WI38 (cell line): ENCODE data around the gene HHAT.

ENCODE experiments used
- H3K4me3 ChIP-seq: 2 replicates; pipeline ENCODE4 v1.5.1; 2011; ENCODE audit warnings: low read depth, mild to moderate bottlenecking, control low read depth, low read length
- TF ChIP-seq, protein P1 (sequence below): IDR thresholded peaks from 2 replicates; pipeline ENCODE4 v1.5.1; 2012; ENCODE audit warnings: low read depth, mild to moderate bottlenecking, control low read depth, low read length

HHAT gene

DNA sequence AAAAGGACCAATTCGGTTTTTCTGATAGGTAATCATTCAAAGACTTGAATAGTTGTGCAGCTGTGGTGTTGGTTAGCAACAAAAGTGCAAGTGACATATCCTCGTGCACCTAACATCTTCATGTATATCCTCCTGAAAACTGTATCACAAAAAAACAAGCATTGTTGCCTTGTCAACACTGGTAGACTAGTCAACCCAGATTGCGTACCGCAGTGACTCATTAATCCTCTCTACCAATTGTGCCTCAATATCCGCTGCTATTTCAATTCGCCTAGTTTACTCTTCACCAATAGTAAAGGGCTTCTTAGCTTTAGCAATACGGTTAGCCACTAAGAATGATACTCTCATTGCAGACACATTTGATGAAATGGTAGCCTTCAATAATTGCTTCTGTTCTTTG is 3.5 kb downstream of the HHAT start:
- TF ChIP-seq, protein P1, sequence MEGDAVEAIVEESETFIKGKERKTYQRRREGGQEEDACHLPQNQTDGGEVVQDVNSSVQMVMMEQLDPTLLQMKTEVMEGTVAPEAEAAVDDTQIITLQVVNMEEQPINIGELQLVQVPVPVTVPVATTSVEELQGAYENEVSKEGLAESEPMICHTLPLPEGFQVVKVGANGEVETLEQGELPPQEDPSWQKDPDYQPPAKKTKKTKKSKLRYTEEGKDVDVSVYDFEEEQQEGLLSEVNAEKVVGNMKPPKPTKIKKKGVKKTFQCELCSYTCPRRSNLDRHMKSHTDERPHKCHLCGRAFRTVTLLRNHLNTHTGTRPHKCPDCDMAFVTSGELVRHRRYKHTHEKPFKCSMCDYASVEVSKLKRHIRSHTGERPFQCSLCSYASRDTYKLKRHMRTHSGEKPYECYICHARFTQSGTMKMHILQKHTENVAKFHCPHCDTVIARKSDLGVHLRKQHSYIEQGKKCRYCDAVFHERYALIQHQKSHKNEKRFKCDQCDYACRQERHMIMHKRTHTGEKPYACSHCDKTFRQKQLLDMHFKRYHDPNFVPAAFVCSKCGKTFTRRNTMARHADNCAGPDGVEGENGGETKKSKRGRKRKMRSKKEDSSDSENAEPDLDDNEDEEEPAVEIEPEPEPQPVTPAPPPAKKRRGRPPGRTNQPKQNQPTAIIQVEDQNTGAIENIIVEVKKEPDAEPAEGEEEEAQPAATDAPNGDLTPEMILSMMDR: no peak
- H3K4me3 ChIP-seq: no peak overlapping the region

DNA sequence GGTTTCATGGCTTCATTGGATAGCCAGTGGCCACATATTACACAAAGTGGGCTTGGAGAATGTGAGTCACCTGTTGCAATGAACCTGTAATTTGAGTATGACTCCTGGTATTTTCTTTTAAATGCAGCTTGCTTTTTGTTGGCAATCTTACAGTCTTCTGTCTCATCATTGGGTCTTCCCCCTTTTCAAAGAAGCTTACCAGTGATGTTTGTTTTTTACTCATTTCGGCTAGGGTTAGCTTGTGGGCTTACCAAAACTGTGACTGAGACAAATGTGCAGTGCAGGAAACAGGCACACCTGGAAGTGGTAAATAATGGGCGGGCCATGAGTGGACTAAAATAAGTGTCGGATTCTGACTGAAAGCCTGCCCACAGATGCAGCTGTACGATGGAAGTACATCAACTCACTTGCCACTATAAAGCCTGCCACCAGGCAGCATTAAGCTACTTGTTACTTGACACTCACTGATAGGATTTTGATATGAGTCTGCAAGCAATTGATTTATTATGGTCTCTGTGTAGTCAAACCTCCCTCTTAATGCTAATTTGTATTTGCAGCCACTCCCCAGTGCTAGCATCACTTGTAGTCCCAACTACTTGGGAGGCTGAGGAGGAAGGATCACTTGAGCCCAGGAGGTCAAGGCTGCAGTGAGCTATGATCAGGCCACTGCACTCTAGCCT is 4.2 kb downstream of the HHAT start:
- TF ChIP-seq, protein P1: no peak
- no peak overlapping the region for H3K4me3 ChIP-seq

DNA sequence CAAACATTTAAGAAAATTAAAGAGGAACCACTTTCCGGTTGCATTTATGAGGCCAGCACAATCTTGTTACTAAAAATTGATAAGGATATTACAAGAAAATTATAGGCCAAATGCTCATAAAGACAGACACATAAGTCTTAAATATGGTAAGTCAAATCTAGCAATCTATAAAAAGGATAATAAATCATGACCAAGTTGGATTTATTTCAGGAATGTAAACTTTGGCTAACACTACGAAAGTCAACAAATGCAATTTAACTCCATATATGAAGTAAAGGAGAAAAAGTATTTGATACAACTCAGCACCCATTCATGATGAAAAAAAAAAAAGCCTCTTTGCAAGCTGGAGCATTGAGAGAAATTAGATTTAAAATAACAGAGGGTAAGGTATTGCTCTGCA is 6.3 kb downstream of the HHAT start:
- H3K4me3 ChIP-seq: no peak overlapping the region
- TF ChIP-seq, protein P1: no peak

DNA sequence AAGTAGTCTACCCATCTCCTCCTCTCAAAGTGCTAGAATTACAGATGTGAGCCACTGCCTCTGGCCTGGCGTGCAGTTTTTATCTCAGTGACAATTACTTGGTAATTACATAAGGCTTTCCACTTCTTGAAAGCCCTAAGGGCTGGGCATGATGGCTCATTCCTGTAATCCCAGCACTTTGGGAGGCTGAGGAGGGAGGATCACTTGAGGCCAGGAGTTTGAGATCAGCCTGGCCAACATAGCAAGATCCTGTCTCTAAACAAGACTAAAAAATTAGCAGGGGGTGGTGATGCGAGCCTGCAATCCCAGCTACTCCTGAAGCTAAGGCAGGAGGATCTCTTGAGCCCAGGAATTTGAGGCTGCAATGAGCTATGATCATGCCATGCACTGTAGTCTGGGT is 7.7 kb downstream of the HHAT start:
- TF ChIP-seq, protein P1: no peak
- H3K4me3 ChIP-seq: no peak overlapping the region

DNA sequence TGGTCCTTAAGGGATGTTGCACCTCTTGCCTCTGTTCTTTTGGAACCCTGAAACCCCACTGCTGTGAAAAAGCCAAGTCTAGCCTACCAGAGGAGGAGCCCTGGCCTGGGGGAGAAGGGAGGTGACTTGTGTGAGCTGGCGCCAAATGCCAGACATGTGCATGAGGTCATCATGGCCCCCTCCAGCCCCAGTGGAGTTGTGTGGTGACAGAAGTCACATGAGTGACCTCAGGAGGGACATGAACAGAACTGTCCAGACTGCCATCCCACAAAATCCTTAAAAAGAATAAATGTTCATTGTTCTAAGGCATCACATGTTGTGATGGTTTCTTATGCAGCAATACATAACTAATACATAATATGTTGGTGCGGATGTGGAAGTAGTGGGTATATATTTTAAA is 10.8 kb downstream of the HHAT start:
- TF ChIP-seq, protein P1: no peak

DNA sequence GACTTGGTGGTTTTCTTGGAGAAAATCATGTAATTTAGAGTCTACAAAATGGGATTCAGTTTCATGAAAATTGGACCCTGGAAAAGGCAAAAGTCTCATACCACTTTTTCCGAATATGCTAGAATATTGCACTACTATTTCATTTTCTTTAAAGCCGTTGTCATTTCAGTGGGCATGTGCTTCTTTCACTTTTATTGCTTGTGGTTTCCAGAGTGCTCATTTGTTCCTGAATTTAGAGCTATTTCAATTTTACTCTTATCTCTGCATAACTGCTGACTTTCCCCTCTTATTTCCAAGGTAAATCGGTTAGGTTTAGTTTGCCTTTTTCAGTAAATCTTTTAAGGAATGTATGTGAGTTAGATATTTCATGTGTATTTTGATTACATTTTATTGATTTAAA is 11.6 kb downstream of the HHAT start:
- TF ChIP-seq, protein P1: no peak
- H3K4me3 ChIP-seq: no peak overlapping the region

More for the DNA sequence above, 10.8 kb downstream of the HHAT start:
- no peak overlapping the region for H3K4me3 ChIP-seq

DNA sequence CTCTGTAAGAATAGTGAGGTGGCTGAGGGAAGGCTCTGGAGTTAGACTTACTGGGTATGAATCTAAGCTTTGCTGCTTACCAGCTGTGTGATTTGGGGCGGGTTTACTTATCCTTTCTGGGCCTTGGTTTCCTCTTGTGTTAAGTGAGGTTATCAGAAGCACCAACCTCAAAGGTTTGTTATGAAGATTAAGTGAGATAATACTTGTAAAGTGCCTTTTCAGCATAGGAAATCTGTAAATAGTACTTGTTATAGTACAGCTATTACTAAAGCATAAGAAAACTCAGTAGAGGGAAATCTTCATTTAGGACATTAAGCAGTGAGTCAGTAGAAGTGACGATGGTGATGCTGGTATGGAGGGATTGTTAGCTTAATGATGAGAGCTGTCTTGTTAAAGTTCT is 12.1 kb downstream of the HHAT start:
- TF ChIP-seq, protein P1: no peak
- no peak overlapping the region for H3K4me3 ChIP-seq
